Panc1 (cell line): ENCODE measurements around the gene TMEM25. TPM values are rescaled to one million over a fixed set of nuclear protein-coding genes. Genes with fewer than 3 reads are reported as not detected.

Experiments
- ATAC-seq: fragments of 200-7000 bp; cut with Tn5 transposase; 2 replicates; pipeline ENCODE4 v1.9.1; 2020; ENCODE audit warnings: mild to moderate bottlenecking, moderate library complexity
- BruUV-seq: library from RNA; stranded (reverse); fragments of 400-500 nt; replicated peaks from 2 replicates; lab custom pipeline; 2021; lab: Mats Ljungman, UMichigan
- CTCF ChIA-PET: fragments of 300-600 bp; sonication (Branson Sonifier 250); formaldehyde crosslinking; loops from one replicate; lab custom pipeline; 2022; ENCODE audit warnings: antibody characterized with exemption; lab: Charles Lee
- POLR2A ChIA-PET: fragments of 300-600 bp; sonication (Branson Sonifier 250); formaldehyde crosslinking; loops from one replicate; lab custom pipeline; 2022; ENCODE audit warnings: antibody characterized with exemption; lab: Charles Lee
- DNase-seq: peaks from one replicate; pipeline ENCODE4 v3.0.0-alpha.2; 2010; ENCODE audit warnings: low read depth, low spot score
- H3K27ac ChIP-seq: 2 replicates; pipeline ENCODE4 v1.5.1; 2011; ENCODE audit warnings: mild to moderate bottlenecking, low read length, inconsistent platforms
- H3K27me3 ChIP-seq: fragments of 200-500 bp; sonication (Bioruptor generic); 2 replicates; pipeline ENCODE4 v1.6.0; 2014; ENCODE audit warnings: low read length, inconsistent platforms; ENCODE audit not compliant: control insufficient read depth, insufficient read depth
- H3K36me3 ChIP-seq: fragments of 200-500 bp; sonication (Bioruptor generic); 2 replicates; pipeline ENCODE4 v1.5.1; 2014; ENCODE audit warnings: inconsistent platforms, mild to moderate bottlenecking, low read length, moderate library complexity; ENCODE audit not compliant: control insufficient read depth, insufficient read depth
- H3K4me1 ChIP-seq: 2 replicates; pipeline ENCODE4 v1.5.1; 2011; ENCODE audit warnings: inconsistent platforms, mild to moderate bottlenecking, low read length, moderate library complexity; ENCODE audit not compliant: control insufficient read depth, insufficient read depth
- H3K4me3 ChIP-seq, 2 experiments: 2 replicates each; pipeline ENCODE4 v1.5.1; 2011 to 2012; ENCODE audit warnings: low read depth in 2 of 2, low read length in 2 of 2, mild to moderate bottlenecking in 2 of 2, inconsistent platforms in 1 of 2, moderate library complexity in 1 of 2
- H3K9me3 ChIP-seq: fragments of 200-500 bp; sonication (Bioruptor generic); 2 replicates; pipeline ENCODE4 v1.5.1; 2014; ENCODE audit warnings: low read depth, mild to moderate bottlenecking, inconsistent platforms, low read length, moderate library complexity; ENCODE audit not compliant: control insufficient read depth, insufficient read depth
- POLR2AphosphoS5 ChIP-seq: IDR thresholded peaks from 2 replicates; pipeline ENCODE4 v1.6.1; 2012; ENCODE audit warnings: mild to moderate bottlenecking, low read depth, low read length, moderate library complexity
- REST ChIP-seq, 2 experiments: IDR thresholded peaks; 2 replicates each; pipeline ENCODE4 v1.6.1; 2011 to 2012; ENCODE audit warnings: low read depth in 2 of 2, control low read depth in 1 of 2, low read length in 1 of 2, mild to moderate bottlenecking in 1 of 2, moderate library complexity in 1 of 2; ENCODE audit not compliant: insufficient read depth in 1 of 2
- SIN3A ChIP-seq: IDR thresholded peaks from 2 replicates; pipeline ENCODE4 v1.6.1; 2012; ENCODE audit warnings: low read depth, mild to moderate bottlenecking, low read length, moderate library complexity, borderline replicate concordance; ENCODE audit not compliant: insufficient read depth
- TCF7L2 ChIP-seq: IDR thresholded peaks from 2 replicates; pipeline ENCODE4 v1.6.1; 2011; ENCODE audit warnings: mild to moderate bottlenecking, low read depth, low read length, inconsistent platforms
- in situ Hi-C: cut with HindIII; loops from 2 replicates; pipeline ENCODE4 v1.10.0; 2016; ENCODE audit warnings: low sequenced_read_pairs, low pct_unique_long_range_greater_than_20kb
- intact Hi-C: fragments of 100-400 bp; cut with micrococcal nuclease; formaldehyde crosslinking; loops from one replicate; pipeline ENCODE4 v1.10.0; 2022; ENCODE audit not compliant: unreplicated experiment
- total RNA-seq: library from RNA; stranded (reverse); gene quantifications from one replicate; pipeline ENCODE4 v1.2.1, GENCODE V29; 2021; ENCODE audit not compliant: unreplicated experiment
- TF ChIP-seq, protein P1 (sequence below): fragments of 450-650 bp; IDR thresholded peaks from 2 replicates; pipeline ENCODE4 v1.5.1; 2017; ENCODE audit warnings: mild to moderate bottlenecking

The TMEM25 gene
- total RNA-seq, 1 experiment from 2014 or later = 6.7 TPM

GRCh38 chr11:118581057-118581456 lies 50.1 kb downstream of the TMEM25 start:
- ChIA-PET POLR2A (no interaction called here), CTCF (no interaction called here)
- in situ Hi-C loops = no loop called here
- H3K9me3 ChIP-seq = no peaks in the 10 kb centered on the region
- no TSS peak for BruUV-seq
- TF ChIP-seq, protein P1, sequence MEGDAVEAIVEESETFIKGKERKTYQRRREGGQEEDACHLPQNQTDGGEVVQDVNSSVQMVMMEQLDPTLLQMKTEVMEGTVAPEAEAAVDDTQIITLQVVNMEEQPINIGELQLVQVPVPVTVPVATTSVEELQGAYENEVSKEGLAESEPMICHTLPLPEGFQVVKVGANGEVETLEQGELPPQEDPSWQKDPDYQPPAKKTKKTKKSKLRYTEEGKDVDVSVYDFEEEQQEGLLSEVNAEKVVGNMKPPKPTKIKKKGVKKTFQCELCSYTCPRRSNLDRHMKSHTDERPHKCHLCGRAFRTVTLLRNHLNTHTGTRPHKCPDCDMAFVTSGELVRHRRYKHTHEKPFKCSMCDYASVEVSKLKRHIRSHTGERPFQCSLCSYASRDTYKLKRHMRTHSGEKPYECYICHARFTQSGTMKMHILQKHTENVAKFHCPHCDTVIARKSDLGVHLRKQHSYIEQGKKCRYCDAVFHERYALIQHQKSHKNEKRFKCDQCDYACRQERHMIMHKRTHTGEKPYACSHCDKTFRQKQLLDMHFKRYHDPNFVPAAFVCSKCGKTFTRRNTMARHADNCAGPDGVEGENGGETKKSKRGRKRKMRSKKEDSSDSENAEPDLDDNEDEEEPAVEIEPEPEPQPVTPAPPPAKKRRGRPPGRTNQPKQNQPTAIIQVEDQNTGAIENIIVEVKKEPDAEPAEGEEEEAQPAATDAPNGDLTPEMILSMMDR = no peak
- no peak for TF ChIP-seq REST (IDR thresholded peaks at IDR 0.05; ENCODE audit: insufficient read depth in 1 of 2, low read depth in 2 of 2, low read length in 1 of 2)
- TF ChIP-seq SIN3A = no peak
- no peak for TF ChIP-seq TCF7L2
- TF ChIP-seq POLR2AphosphoS5 = no peak
- no peak overlapping the region for H3K4me3 ChIP-seq
- no peaks in the 10 kb centered on the region for H3K27me3 ChIP-seq
- intact Hi-C loops = no loop called here
- no peaks in the 10 kb centered on the region for H3K4me1 ChIP-seq
- no peak overlapping the region for H3K27ac ChIP-seq
- H3K36me3 ChIP-seq = peaks cover 11% of the 10 kb centered on the region
- ATAC-seq = no peak
- no peak for DNase-seq

Other genes with a start within 250 kb of the TMEM25 start
- 0.51 TPM for gene CD3E, start 226.5 kb upstream of the TMEM25 start, total RNA-seq
- gene CD3D, start 188.5 kb upstream of the TMEM25 start, total RNA-seq = 0.39 TPM
- 0.15 TPM for gene CD3G, start 186.8 kb upstream of the TMEM25 start, total RNA-seq
- 57.9 TPM for gene UBE4A, start 171.6 kb upstream of the TMEM25 start, total RNA-seq
- 504 TPM for gene ATP5MG, start 129.6 kb upstream of the TMEM25 start, total RNA-seq
- gene KMT2A, start 94.7 kb upstream of the TMEM25 start, total RNA-seq = 139 TPM
- gene TTC36, start 3.7 kb upstream of the TMEM25 start, total RNA-seq = 1.2 TPM
- 2.5 TPM for gene IFT46, start 34.7 kb downstream of the TMEM25 start, total RNA-seq
- gene ARCN1, start 41.2 kb downstream of the TMEM25 start, total RNA-seq = 197 TPM
- 97.7 TPM for gene PHLDB1, start 76.4 kb downstream of the TMEM25 start, total RNA-seq
- 0.05 TPM for gene TREH, start 148.5 kb downstream of the TMEM25 start, total RNA-seq